ENCODE data around the gene SLFN14. TPM values are rescaled to one million over a fixed set of nuclear protein-coding genes. Genes with fewer than 3 reads are reported as not detected.
A peak's percentile ranks its signal among the peaks of the same experiment; 100 is the strongest.

The SLFN14 gene
- total and polyA plus RNA-seq, 2 experiments from 2014 or later: 0.10 TPM; not detected in 1

Small RNA genes within 50 kb of the gene (small RNA-seq; reads per million reads assigned to genes)
- gene AC004134.1 (ENCODE audit: low replicate concordance) (not detected), gene AC015911.1 (ENCODE audit: low replicate concordance) (not detected), gene SNORD7 (ENCODE audit: low replicate concordance) (60.3 reads per million, percentile 99 among the genes with 10 or more reads in this experiment)

Other genes starting within 250 kb of the SLFN14 start
- 0.04 TPM in 1 of 2 replicates, not detected in the other for gene SLFN11, start 187.2 kb downstream of the SLFN14 start, total RNA-seq (2014; rRNA removed; shearing (Covaris generic))
- gene SLFN11, start 187.2 kb downstream of the SLFN14 start, polyA plus RNA-seq (2016; fragmentation: Nextera tagmentation; extraction: Ambion mirVana): 0.19 TPM in 1 of 2 replicates, not detected in the other
- gene SLFN12, start 128.3 kb downstream of the SLFN14 start, total RNA-seq (2014; rRNA removed; shearing (Covaris generic)): 6.1 and 9.2 TPM in 2 replicates
- 3.5 and 4.8 TPM in 2 replicates for gene SLFN12, start 128.3 kb downstream of the SLFN14 start, polyA plus RNA-seq (2016; fragmentation: Nextera tagmentation; extraction: Ambion mirVana)
- 3.1 and 4.3 TPM in 2 replicates for gene SLFN13, start 112.1 kb downstream of the SLFN14 start, total RNA-seq (2014; rRNA removed; shearing (Covaris generic))
- gene SLFN13, start 112.1 kb downstream of the SLFN14 start, polyA plus RNA-seq (2016; fragmentation: Nextera tagmentation; extraction: Ambion mirVana): 1.0 and 1.3 TPM in 2 replicates
- not detected in 2 replicates for gene SLFN12L, start 23.1 kb downstream of the SLFN14 start, total RNA-seq (2014; rRNA removed; shearing (Covaris generic))
- gene SLFN12L, start 23.1 kb downstream of the SLFN14 start, polyA plus RNA-seq (2016; fragmentation: Nextera tagmentation; extraction: Ambion mirVana): not detected in 2 replicates
- gene PEX12, start 17.8 kb upstream of the SLFN14 start, total RNA-seq (2014; rRNA removed; shearing (Covaris generic)): 1.9 and 2.1 TPM in 2 replicates
- 1.5 and 2.3 TPM in 2 replicates for gene PEX12, start 17.8 kb upstream of the SLFN14 start, polyA plus RNA-seq (2016; fragmentation: Nextera tagmentation; extraction: Ambion mirVana)
- 119 and 144 TPM in 2 replicates for gene AP2B1, start 26.5 kb upstream of the SLFN14 start, total RNA-seq (2014; rRNA removed; shearing (Covaris generic))
- gene AP2B1, start 26.5 kb upstream of the SLFN14 start, polyA plus RNA-seq (2016; fragmentation: Nextera tagmentation; extraction: Ambion mirVana): 82.1 and 89.7 TPM in 2 replicates
- gene RASL10B, start 170.8 kb upstream of the SLFN14 start, total RNA-seq (2014; rRNA removed; shearing (Covaris generic)): 23.1 and 26.2 TPM in 2 replicates
- 6.2 and 7.1 TPM in 2 replicates for gene RASL10B, start 170.8 kb upstream of the SLFN14 start, polyA plus RNA-seq (2016; fragmentation: Nextera tagmentation; extraction: Ambion mirVana)
- gene GAS2L2, start 192.4 kb upstream of the SLFN14 start, total RNA-seq (2014; rRNA removed; shearing (Covaris generic)): not detected in 2 replicates
- gene GAS2L2, start 192.4 kb upstream of the SLFN14 start, polyA plus RNA-seq (2016; fragmentation: Nextera tagmentation; extraction: Ambion mirVana): 0.06 TPM in 1 of 2 replicates, not detected in the other
- gene C17orf50, start 200.1 kb upstream of the SLFN14 start, total RNA-seq (2014; rRNA removed; shearing (Covaris generic)): 1.6 TPM in 1 of 2 replicates, not detected in the other
- gene C17orf50, start 200.1 kb upstream of the SLFN14 start, polyA plus RNA-seq (2016; fragmentation: Nextera tagmentation; extraction: Ambion mirVana): 0.37 and 0.74 TPM in 2 replicates
- gene MMP28, start 234.8 kb upstream of the SLFN14 start, total RNA-seq (2014; rRNA removed; shearing (Covaris generic)): not detected in 2 replicates
- not detected in 2 replicates for gene MMP28, start 234.8 kb upstream of the SLFN14 start, polyA plus RNA-seq (2016; fragmentation: Nextera tagmentation; extraction: Ambion mirVana)
- gene TAF15, start 248.7 kb upstream of the SLFN14 start, total RNA-seq (2014; rRNA removed; shearing (Covaris generic)): 109 and 148 TPM in 2 replicates
- 28.2 and 33.8 TPM in 2 replicates for gene TAF15, start 248.7 kb upstream of the SLFN14 start, polyA plus RNA-seq (2016; fragmentation: Nextera tagmentation; extraction: Ambion mirVana)